SH-SY5Y (cell line): Measurements from ENCODE around the gene ZNF525.

ENCODE experiments used
- GATA2 ChIP-seq: IDR thresholded peaks from 2 replicates; pipeline ENCODE4 v1.6.1; 2011; ENCODE audit warnings: mild to moderate bottlenecking, low read depth, low read length
- GATA3 ChIP-seq: IDR thresholded peaks from 2 replicates; pipeline ENCODE4 v1.6.1; 2011; ENCODE audit warnings: low read depth, mild to moderate bottlenecking, low read length, moderate library complexity

ZNF525 gene

DNA sequence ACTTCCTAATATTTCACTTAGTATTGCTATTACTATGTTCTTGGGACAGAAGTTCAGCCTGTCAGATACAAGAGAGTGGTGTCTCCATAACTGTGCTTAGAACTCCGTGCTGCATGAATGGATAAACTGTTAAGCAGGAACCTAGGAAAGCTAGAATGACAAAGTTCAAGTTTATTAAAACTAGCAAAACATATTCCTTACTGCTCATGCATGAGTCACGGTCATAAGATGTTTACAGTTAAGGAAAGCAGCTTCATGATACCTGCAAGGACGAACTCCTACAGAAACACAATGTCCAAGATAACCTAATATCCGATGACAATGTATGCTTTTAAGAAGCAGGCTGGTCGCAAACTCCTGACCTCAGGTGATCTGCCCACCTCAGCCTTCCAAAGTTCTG is 23.4 kb downstream of the ZNF525 start:
- TF ChIP-seq GATA3 (no peak), GATA2 (no peak)

- TF ChIP-seq GATA3 (no peak), GATA2 (no peak)
These were observed 24.1 kb downstream of the ZNF525 start for GRCh38 chr19:53389571-53389970.

GRCh38 chr19:53389978-53390377 is 24.5 kb downstream of the ZNF525 start:
- TF ChIP-seq GATA2, result no peak
- TF ChIP-seq GATA3, result no peak

GRCh38 chr19:53394522-53394973 is 29.0 kb downstream of the ZNF525 start:
- no peak; the same call in 1 of the 2 replicates for TF ChIP-seq GATA2
- no peak for TF ChIP-seq GATA3

- no peak for TF ChIP-seq GATA2
- TF ChIP-seq GATA3, result no peak
These were observed 29.7 kb downstream of the ZNF525 start, which contains the start of gene ZNF765 for GRCh38 chr19:53394974-53395839. TSS of gene ZNF765 (plus strand) at chr19:53395149. CDS start at chr19:53398016, 2,867 bp downstream.

- no peak for TF ChIP-seq GATA3
These were observed 31.0 kb downstream of the ZNF525 start for GRCh38 chr19:53396525-53396868.

DNA sequence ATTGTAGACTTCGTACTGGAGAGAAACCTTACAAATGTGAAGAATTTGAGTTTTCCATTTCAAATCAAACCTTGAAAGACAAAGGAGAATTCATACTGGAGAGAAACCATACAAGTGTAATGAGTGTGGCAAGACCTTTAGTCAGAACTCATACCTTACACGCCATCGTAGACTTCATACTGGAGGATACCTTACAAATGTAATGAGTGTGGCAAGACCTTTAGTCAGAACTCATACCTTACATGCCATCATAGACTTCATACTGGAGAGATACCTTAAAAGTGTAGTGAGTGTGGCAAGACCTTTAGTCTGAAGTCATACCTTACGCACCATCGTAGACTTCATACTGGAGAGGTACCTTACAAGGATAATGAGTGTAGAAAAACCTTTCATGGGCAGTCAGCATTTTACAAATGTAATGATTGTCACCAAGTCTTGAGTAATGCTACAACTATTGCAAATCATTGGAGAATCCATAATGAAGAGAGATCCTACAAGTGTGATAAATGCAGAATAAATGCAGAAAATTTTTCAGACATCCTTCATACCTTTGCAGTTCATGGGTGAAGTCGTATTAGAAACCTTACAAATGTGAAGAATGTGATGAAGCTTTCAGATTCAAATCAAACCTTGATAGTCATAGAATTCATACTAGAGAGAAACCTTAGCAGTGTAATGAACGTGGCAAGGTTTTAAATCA is 44.1 kb downstream of the ZNF525 start:
- TF ChIP-seq GATA3 (no peak), GATA2 (no peak)

DNA sequence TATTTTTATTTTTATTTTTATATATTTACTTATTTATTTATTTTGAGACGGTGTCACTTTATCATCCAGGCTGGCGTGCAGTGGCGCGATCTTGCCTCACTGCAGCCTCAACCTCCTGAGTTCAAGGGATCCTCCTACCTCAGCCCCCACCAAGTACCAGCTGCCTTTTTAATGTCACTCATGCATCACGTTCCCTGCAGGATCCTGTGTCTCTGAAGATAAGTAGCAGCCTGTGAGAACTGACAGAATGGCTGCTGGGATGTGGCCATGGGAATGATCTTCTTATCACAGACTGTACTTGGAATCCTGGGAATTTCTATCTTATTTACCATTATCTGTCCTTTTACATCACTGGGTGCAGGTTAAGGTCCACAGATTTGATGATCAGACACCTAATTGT is 57.0 kb downstream of the ZNF525 start:
- no peak for TF ChIP-seq GATA2
- no peak for TF ChIP-seq GATA3

DNA sequence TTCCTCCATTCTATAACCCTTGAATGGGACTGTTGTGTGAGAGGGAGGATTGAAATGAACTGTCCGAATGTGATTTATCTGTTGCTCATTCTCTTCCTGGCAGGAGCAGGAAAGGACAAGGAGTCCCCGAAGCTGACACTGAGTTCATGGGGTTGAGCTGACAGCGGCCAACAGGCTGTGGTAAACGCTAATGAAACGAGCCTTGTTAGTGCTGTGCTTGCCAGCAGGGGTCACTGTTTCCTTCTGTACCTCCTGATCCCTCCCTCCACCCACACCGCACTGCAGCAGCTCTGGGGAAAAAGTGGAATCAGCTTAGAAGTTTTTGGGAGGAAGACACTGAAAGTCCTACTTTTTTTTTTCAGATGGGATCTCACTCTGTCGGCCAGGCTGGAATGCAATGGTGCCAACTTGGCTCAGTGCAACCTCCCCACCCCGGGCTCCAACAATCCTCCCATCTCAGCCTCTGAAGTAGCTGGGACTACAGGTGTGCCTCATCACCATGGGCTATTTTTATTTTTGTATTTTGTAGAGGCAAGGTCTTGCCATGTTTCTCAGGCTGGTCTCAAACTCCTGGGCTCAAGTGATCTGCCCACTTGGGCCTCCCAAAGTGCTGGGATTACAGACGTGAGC is 59.6 kb downstream of the ZNF525 start:
- no peak for TF ChIP-seq GATA3
- TF ChIP-seq GATA2, result no peak

- TF ChIP-seq GATA3, result no peak
- no peak for TF ChIP-seq GATA2
These were observed 66.0 kb downstream of the ZNF525 start, which contains the start of gene ZNF761 for GRCh38 chr19:53431399-53432087. TSS of gene ZNF761 (plus strand) at chr19:53431984. CDS start at chr19:53447269, 15,285 bp downstream.

- no peak for TF ChIP-seq GATA2
- TF ChIP-seq GATA3, result no peak
These were observed 66.7 kb downstream of the ZNF525 start for GRCh38 chr19:53432088-53432661.
